Type B pancreatic cell (in vitro differentiated cells): ENCODE measurements around the gene PACRGL. TPM values are rescaled to one million over a fixed set of nuclear protein-coding genes. Genes with fewer than 3 reads are reported as not detected.

Experiments
- DNase-seq: peaks from one replicate; pipeline ENCODE4 v3.0.0; 2021; ENCODE audit warnings: mixed read lengths; ENCODE audit not compliant: unreplicated experiment; ENCODE audit errors: extremely low spot score
- H3K27ac Mint-ChIP-seq: 2 replicates; pipeline ENCODE4 v1.8.0; 2021; ENCODE audit warnings: mild to moderate bottlenecking, mixed read lengths
- H3K27me3 Mint-ChIP-seq: 2 replicates; pipeline ENCODE4 v1.8.0; 2021; ENCODE audit warnings: mixed read lengths
- H3K36me3 Mint-ChIP-seq: 2 replicates; pipeline ENCODE4 v1.8.0; 2021; ENCODE audit warnings: mixed read lengths
- H3K4me1 Mint-ChIP-seq: one replicate; pipeline ENCODE4 v1.8.0; 2021; ENCODE audit warnings: mixed read lengths; ENCODE audit not compliant: unreplicated experiment
- H3K4me3 Mint-ChIP-seq: 2 replicates; pipeline ENCODE4 v1.8.0; 2021; ENCODE audit warnings: mild to moderate bottlenecking, mixed read lengths
- H3K9me3 Mint-ChIP-seq: 2 replicates; pipeline ENCODE4 v1.8.0; 2021; ENCODE audit warnings: mixed read lengths
- total RNA-seq: library from RNA; stranded (reverse); gene quantifications from 2 replicates; pipeline ENCODE4 v1.2.1, GENCODE V29; 2021; ENCODE audit warnings: low replicate concordance
- TF ChIP-seq, protein P1 (sequence below): fragments of 200-600 bp; sonication (generic); conservative IDR thresholded peaks from 2 replicates; pipeline ENCODE4 v1.5.0; 2021; ENCODE audit warnings: antibody characterized with exemption, mild to moderate bottlenecking

PACRGL gene
- total RNA-seq, 1 donor from 2014 or later, result 26.0 TPM

DNA sequence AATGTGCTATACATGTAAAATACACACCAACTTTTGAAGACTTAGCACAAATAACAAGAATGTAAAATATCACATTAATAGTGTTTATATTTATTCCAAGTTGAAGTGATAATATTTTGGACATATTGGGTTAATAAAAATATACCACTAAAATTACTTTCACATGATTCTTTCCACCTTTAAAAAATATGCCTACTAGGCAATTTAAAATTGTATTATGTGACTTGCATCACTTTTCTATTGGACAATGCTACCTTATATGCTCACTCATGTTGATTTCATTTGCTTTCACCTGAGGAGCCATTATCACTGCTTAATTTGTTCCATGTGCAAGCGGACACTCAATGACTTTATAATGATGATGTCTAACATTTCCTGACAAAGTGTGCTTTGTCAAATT lies 3.4 kb upstream of the PACRGL start:
- Mint-ChIP-seq H3K27ac (no peak overlapping the region), H3K27me3 (peaks cover 10% of the 10 kb centered on the region), H3K36me3 (no peaks in the 10 kb centered on the region), H3K9me3 (no peaks in the 10 kb centered on the region), H3K4me3 (no peak overlapping the region), H3K4me1 (peaks cover 9% of the 10 kb centered on the region)
- no peak for DNase-seq
- TF ChIP-seq, protein P1, sequence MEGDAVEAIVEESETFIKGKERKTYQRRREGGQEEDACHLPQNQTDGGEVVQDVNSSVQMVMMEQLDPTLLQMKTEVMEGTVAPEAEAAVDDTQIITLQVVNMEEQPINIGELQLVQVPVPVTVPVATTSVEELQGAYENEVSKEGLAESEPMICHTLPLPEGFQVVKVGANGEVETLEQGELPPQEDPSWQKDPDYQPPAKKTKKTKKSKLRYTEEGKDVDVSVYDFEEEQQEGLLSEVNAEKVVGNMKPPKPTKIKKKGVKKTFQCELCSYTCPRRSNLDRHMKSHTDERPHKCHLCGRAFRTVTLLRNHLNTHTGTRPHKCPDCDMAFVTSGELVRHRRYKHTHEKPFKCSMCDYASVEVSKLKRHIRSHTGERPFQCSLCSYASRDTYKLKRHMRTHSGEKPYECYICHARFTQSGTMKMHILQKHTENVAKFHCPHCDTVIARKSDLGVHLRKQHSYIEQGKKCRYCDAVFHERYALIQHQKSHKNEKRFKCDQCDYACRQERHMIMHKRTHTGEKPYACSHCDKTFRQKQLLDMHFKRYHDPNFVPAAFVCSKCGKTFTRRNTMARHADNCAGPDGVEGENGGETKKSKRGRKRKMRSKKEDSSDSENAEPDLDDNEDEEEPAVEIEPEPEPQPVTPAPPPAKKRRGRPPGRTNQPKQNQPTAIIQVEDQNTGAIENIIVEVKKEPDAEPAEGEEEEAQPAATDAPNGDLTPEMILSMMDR, result no peak

DNA sequence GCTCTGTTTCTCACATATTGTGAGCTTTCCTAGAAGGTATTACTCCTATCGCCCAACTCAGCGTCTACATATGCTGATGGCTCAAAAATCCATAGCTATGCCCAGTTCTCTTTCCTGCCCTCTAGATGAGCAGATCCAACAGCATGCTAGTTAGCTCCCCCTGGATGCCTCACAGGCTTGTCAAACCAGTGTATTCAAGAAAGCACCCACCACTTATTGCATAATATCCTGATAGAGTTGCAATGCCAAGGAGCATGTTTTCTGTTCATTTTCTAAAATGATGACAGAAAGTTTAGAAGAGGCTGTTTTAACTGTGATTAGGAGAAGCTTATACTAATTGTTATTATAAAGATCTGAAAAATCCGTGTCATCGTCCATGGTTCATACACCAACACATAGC lies 1.9 kb upstream of the PACRGL start:
- H3K9me3 Mint-ChIP-seq, result no peaks in the 10 kb centered on the region
- peaks cover 10% of the 10 kb centered on the region for H3K27me3 Mint-ChIP-seq
- H3K36me3 Mint-ChIP-seq, result no peaks in the 10 kb centered on the region
- TF ChIP-seq, protein P1, result no peak
- peak overlapping the region; percentile 22 for H3K4me3 Mint-ChIP-seq
- no peak overlapping the region for H3K27ac Mint-ChIP-seq
- DNase-seq, result no peak
- peaks cover 21% of the 10 kb centered on the region for H3K4me1 Mint-ChIP-seq

DNA sequence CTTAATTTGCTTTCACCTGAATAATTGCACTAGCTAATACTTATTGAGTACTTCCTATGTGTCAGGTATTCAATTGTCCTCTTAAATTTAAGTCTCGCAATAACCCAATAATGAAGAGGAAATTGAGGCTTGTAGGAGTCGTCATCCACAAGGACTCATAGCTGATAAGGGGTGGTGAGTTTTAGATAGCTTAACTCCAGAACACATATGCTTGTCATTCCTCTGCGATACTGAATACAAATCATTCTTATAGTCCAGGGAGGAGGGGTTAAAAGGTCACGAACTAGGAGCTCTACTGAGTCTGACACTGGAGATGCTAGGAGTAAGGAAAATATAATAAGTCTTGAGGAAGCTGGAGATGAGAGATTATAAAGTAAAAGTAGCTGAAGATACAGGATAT lies 1.4 kb upstream of the PACRGL start:
- no peak for DNase-seq
- Mint-ChIP-seq H3K4me1 (peaks cover 21% of the 10 kb centered on the region), H3K9me3 (no peaks in the 10 kb centered on the region), H3K27ac (peak overlapping the region; percentile 70), H3K36me3 (no peaks in the 10 kb centered on the region), H3K27me3 (peaks cover 8% of the 10 kb centered on the region), H3K4me3 (peak overlapping the region; percentile 80)
- TF ChIP-seq, protein P1, result no peak

DNA sequence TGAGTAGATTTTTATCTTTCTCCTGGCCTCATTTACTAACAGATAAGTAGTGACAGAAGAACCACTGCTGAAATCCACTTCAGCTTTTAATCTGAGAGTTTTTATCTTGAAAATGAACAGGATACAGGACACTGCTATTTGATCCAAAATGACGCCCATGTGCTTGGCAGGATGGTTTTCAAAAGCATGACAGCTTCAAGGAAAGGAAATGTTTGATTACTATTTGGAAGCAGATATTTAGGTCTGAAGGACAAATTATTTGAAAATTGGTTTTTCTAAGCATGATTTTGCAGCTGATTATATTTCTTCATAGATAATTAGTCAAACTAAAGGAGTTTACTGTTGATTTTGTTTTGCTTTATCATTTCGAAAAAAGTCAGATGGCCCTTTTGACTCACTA lies 11.1 kb downstream of the PACRGL start:
- Mint-ChIP-seq H3K4me3 (no peak overlapping the region), H3K4me1 (no peaks in the 10 kb centered on the region), H3K27ac (no peak overlapping the region), H3K36me3 (peaks cover 26% of the 10 kb centered on the region), H3K27me3 (no peaks in the 10 kb centered on the region), H3K9me3 (no peaks in the 10 kb centered on the region)
- TF ChIP-seq, protein P1, result no peak
- no peak for DNase-seq

DNA sequence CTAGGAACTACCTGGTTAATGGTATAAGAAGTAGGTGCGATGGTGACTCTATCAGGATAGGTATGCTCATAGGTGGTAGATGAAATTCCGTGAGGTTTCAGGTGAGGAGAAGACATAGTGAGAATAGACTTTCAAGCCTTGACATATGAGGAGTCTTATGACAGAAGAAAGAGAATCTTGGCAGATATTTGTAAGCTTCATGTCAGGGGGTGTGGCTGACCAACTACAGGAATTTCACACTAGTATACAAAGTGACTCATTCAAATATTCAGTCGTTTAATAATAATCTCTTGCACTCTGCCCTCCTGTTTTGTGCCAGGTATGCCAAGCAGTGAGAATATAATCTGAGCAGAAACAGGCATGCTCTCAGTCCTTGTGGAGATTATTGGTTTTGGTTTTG lies 22.8 kb downstream of the PACRGL start:
- peaks cover 4% of the 10 kb centered on the region for H3K9me3 Mint-ChIP-seq
- H3K4me3 Mint-ChIP-seq, result no peak overlapping the region
- DNase-seq, result no peak
- H3K36me3 Mint-ChIP-seq, result peaks cover 68% of the 10 kb centered on the region
- H3K4me1 Mint-ChIP-seq, result no peaks in the 10 kb centered on the region
- TF ChIP-seq, protein P1, result no peak
- no peak overlapping the region for H3K27ac Mint-ChIP-seq
- H3K27me3 Mint-ChIP-seq, result no peaks in the 10 kb centered on the region

DNA sequence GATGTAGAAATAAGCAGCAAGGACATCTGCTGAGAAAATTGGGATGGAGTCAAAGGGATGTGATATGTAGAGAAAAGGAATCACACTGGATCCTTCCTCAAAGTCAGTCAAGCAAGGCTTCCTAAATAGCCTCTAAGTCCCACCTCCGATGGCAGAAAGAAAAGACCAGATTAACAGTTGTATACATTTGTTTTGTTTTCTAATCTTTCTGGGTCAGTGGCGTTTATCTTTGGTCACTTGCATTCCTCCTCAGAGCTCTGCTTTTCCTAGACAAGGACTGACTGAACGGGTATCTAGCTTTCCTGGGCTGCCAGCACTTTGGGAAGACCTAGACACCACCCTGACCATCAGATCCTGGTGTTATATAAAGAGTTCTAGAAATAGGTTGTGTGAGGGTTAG lies 23.2 kb downstream of the PACRGL start:
- Mint-ChIP-seq H3K4me1 (no peaks in the 10 kb centered on the region), H3K27ac (no peak overlapping the region), H3K36me3 (peaks cover 63% of the 10 kb centered on the region)

More for the DNA sequence above, 23.2 kb downstream of the PACRGL start:
- peaks cover 4% of the 10 kb centered on the region for H3K9me3 Mint-ChIP-seq
- no peaks in the 10 kb centered on the region for H3K27me3 Mint-ChIP-seq
- DNase-seq, result no peak
- TF ChIP-seq, protein P1, result no peak
- H3K4me3 Mint-ChIP-seq, result no peak overlapping the region
